Vagina (tissue), 2 donors: ENCODE measurements around the gene KITLG. TPM values are rescaled to one million over a fixed set of nuclear protein-coding genes. Genes with fewer than 3 reads are reported as not detected.

Source experiments
- DNase-seq, 2 donors: peaks; one replicate each; pipeline ENCODE4 v3.0.0-alpha.2; 2017; ENCODE audit errors: extremely low spot score in 2 of 2
- H3K27ac ChIP-seq: fragments of 200-600 bp; sonication (generic); one replicate; pipeline ENCODE4 v1.5.1; 2019
- H3K27me3 ChIP-seq: fragments of 200-600 bp; sonication (generic); one replicate; pipeline ENCODE4 v1.5.1; 2019
- H3K36me3 ChIP-seq, 2 donors: fragments of 200-600 bp; sonication (generic); one replicate each; pipeline ENCODE4 v1.5.1; 2017 to 2019
- H3K4me1 ChIP-seq: fragments of 200-600 bp; sonication (generic); one replicate; pipeline ENCODE4 v1.5.1; 2019
- H3K4me3 ChIP-seq, 2 donors: fragments of 200-600 bp; sonication (generic); 1 replicate in 1 of 2; 2 replicates in 1 of 2; pipeline ENCODE4 v1.5.1; 2016 to 2019
- H3K9me3 ChIP-seq: fragments of 200-600 bp; sonication (generic); one replicate; pipeline ENCODE4 v1.5.1; 2019
- CTCF ChIP-seq, 3 experiments: fragments of 450-650 bp in 2 of 3; fragments of 200-600 bp in 1 of 3; sonication (generic) in 1 of 3; IDR thresholded peaks; one replicate each; pipeline ENCODE4 v1.5.1; 2017 to 2019; ENCODE audit warnings: antibody characterized with exemption in 3 of 3, mild to moderate bottlenecking in 2 of 3, moderate library complexity in 2 of 3
- POLR2A ChIP-seq, 2 donors: fragments of 450-650 bp; IDR thresholded peaks; one replicate each; pipeline ENCODE4 v1.6.1; 2017; ENCODE audit warnings: antibody characterized with exemption in 2 of 2, mild to moderate bottlenecking in 2 of 2, moderate library complexity in 2 of 2
- POLR2AphosphoS5 ChIP-seq, 2 donors: sonication (generic); formaldehyde crosslinking; IDR thresholded peaks; one replicate each; pipeline ENCODE4 v1.9.0; 2017; ENCODE audit warnings: antibody characterized with exemption in 2 of 2, mild to moderate bottlenecking in 2 of 2, low read depth in 1 of 2; ENCODE audit not compliant: insufficient read depth in 1 of 2
- intact Hi-C: fragments of 100-400 bp; cut with DNase I; formaldehyde crosslinking; loops from one replicate; pipeline ENCODE4 v1.15.1; 2023
- total RNA-seq: library from RNA; depleted of rRNA; stranded (reverse); fragments of >200 nt; gene quantifications from one replicate; pipeline ENCODE4 v1.2.3, GENCODE V29; 2016

Gene KITLG
- total RNA-seq, 1 donor from 2014 or later: 20.4 TPM

- no peak for TF ChIP-seq CTCF (IDR thresholded peaks at IDR 0.05)
- TF ChIP-seq POLR2AphosphoS5 (IDR thresholded peaks at IDR 0.05; ENCODE audit: insufficient read depth in 1 of 2, low read depth in 1 of 2): no peak
- TF ChIP-seq POLR2A (IDR thresholded peaks at IDR 0.05): no peak
- Histone ChIP-seq H3K4me1 (peaks cover 32% of the 10 kb centered on the region), H3K4me3 (no peak overlapping the region), H3K27ac (no peak overlapping the region), H3K36me3 (no peaks in the 10 kb centered on the region), H3K9me3 (no peaks in the 10 kb centered on the region), H3K27me3 (no peaks in the 10 kb centered on the region)
- intact Hi-C loops: no loop called here
- DNase-seq: no peak
These were observed 34.0 kb downstream of the KITLG start for GRCh38 chr12:88546226-88546625.

DNA sequence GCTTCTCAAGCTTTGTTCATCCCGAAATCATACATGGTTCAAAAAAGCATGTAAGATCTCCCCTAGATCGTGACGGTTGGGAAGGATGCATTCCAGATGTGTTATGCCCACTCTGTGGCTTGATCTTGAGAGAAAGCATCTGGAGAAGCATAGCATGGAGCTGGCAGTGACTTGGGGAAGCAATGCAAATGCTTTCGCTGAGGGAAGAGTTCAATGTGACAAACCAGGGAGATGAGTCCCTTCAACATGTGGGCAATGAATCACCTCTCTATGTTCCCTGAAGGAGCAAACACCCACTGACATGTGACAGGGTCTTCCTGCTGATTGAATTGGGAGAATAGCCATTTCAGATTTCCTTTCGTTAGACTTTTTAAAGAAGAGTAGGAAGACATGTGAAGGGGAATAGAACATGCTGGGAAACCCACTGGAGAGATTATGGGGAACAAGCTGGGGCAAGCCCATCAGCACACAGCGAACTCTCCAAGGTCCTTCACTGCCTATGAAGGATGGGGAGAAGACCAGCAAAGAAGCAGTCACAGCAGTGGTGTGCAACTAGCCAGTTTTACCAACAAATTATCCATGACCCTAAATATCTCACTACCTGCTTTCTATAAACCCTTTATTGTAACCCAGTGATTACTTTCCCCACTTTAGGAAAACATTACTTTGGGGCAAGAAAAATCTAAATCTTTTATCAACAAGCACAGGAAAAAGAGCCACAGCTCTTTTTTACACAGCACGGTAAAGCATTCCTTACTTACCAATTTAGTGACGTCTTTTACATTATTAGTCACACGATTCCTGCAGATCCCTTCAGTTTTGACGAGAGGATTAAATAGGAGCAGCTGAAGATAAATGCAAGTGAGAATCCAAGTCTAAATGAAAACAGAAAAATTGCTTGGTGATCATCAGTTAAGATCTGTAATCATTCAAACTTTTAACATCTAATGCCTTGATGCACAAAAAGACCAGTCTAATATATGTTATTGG lies 35.0 kb downstream of the KITLG start:
- peaks cover 32% of the 10 kb centered on the region for H3K4me1 ChIP-seq
- no peaks in the 10 kb centered on the region for H3K9me3 ChIP-seq
- no peak for TF ChIP-seq CTCF (IDR thresholded peaks at IDR 0.05)
- intact Hi-C loops: no loop called here
- H3K27me3 ChIP-seq: no peaks in the 10 kb centered on the region
- H3K4me3 ChIP-seq: no peak overlapping the region
- DNase-seq: no peak
- no peak overlapping the region for H3K27ac ChIP-seq
- H3K36me3 ChIP-seq: no peaks in the 10 kb centered on the region

DNA sequence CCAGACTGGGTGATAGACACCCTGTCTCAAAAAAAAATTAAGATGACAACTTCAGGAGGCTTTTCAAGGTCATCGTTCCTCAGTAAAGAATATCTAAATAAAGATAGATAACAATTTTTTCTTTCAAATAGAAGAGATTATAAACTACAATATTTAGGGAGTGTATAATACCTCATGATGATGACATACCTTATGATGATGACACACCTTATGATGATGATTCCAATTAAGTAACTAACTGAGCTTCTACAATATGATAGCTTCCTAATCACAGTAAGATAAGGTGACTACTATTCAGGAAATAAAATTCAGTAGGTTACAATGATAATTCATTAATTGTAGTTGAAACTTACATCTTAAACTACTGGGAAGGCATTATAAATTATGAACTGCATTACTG lies 40.4 kb downstream of the KITLG start:
- no peak for TF ChIP-seq CTCF (IDR thresholded peaks at IDR 0.05)
- no peak for TF ChIP-seq POLR2AphosphoS5 (IDR thresholded peaks at IDR 0.05; ENCODE audit: insufficient read depth in 1 of 2, low read depth in 1 of 2)
- TF ChIP-seq POLR2A (IDR thresholded peaks at IDR 0.05): no peak
- H3K36me3 ChIP-seq: no peaks in the 10 kb centered on the region
- intact Hi-C loops: no loop called here
- no peaks in the 10 kb centered on the region for H3K9me3 ChIP-seq
- H3K4me3 ChIP-seq: no peak overlapping the region
- DNase-seq: no peak
- H3K4me1 ChIP-seq: peaks cover 9% of the 10 kb centered on the region
- H3K27me3 ChIP-seq: no peaks in the 10 kb centered on the region
- no peak overlapping the region for H3K27ac ChIP-seq

GRCh38 chr12:88538697-88539096 lies 41.6 kb downstream of the KITLG start:
- Histone ChIP-seq H3K27me3 (no peaks in the 10 kb centered on the region), H3K27ac (no peak overlapping the region), H3K4me1 (peaks cover 9% of the 10 kb centered on the region), H3K4me3 (no peak overlapping the region), H3K36me3 (no peaks in the 10 kb centered on the region), H3K9me3 (no peaks in the 10 kb centered on the region)
- TF ChIP-seq POLR2A (IDR thresholded peaks at IDR 0.05): no peak
- no peak for TF ChIP-seq POLR2AphosphoS5 (IDR thresholded peaks at IDR 0.05; ENCODE audit: insufficient read depth in 1 of 2, low read depth in 1 of 2)
- TF ChIP-seq CTCF (IDR thresholded peaks at IDR 0.05): no peak
- intact Hi-C loops: no loop called here
- no peak for DNase-seq

- H3K36me3 ChIP-seq: no peaks in the 10 kb centered on the region
- TF ChIP-seq POLR2AphosphoS5 (IDR thresholded peaks at IDR 0.05; ENCODE audit: insufficient read depth in 1 of 2, low read depth in 1 of 2) (no peak), CTCF (IDR thresholded peaks at IDR 0.05) (no peak), POLR2A (IDR thresholded peaks at IDR 0.05) (no peak)
- no peak for DNase-seq
- H3K4me3 ChIP-seq: no peak overlapping the region
- no peaks in the 10 kb centered on the region for H3K27me3 ChIP-seq
- H3K27ac ChIP-seq: no peak overlapping the region
- H3K9me3 ChIP-seq: no peaks in the 10 kb centered on the region
- H3K4me1 ChIP-seq: peaks cover 9% of the 10 kb centered on the region
- intact Hi-C loops: no loop called here
These were observed 42.0 kb downstream of the KITLG start for GRCh38 chr12:88538250-88538649.
